Thyroid gland (tissue), 4 donors: ENCODE measurements around the gene ARMH1.

Source experiments
- CTCF ChIP-seq, 6 experiments: fragments of 200-600 bp in 3 of 6; fragments of 450-650 bp in 3 of 6; sonication (generic) in 3 of 6; IDR thresholded peaks; one replicate each; pipeline ENCODE4 v1.5.1; 2016 to 2019; ENCODE audit warnings: antibody characterized with exemption in 6 of 6, mild to moderate bottlenecking in 2 of 6, inconsistent platforms in 1 of 6, moderate library complexity in 1 of 6
- POLR2A ChIP-seq, 2 donors: fragments of 450-650 bp; IDR thresholded peaks; one replicate each; pipeline ENCODE4 v1.6.1; 2017; ENCODE audit warnings: antibody characterized with exemption in 2 of 2, mild to moderate bottlenecking in 2 of 2, moderate library complexity in 1 of 2

GRCh38 chr1:44646261-44647110 lies 28.0 kb upstream of the ARMH1 start:
- no peak for TF ChIP-seq CTCF (IDR thresholded peaks at IDR 0.05)
- TF ChIP-seq POLR2A (IDR thresholded peaks at IDR 0.05) = no peak
